NCI-H446 treated with DMSO at 0.1 percent for 48 hours (cell line): ENCODE measurements around the gene ADAMTS16.

ENCODE experiments used
- DNase-seq: peaks from one replicate; lab custom pipeline; 2025; lab: John Stamatoyannopoulos, UW

The ADAMTS16 gene

GRCh38 chr5:5239191-5239590 is 99.1 kb downstream of the ADAMTS16 start:
- DNase-seq = no peak

DNA sequence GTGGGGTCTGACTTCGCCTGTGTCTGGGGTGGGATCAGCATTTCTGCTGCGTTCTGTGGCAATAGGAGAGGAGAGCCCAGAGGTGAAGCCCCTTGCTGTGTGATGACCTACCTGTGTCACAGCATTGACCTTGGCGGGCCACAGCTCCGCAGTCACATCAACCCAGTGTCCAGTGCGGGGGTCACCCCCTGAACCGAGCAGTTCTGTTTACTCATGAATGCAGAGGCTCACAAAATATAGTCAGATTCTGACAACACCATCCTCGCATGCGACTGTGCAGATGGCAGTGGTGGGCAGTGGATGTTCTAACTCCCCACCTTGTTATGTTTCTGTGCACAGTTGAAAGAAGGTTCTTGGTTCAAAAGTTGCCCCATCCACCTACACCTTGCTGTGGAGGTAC is 100.1 kb downstream of the ADAMTS16 start:
- DNase-seq = no peak

DNA sequence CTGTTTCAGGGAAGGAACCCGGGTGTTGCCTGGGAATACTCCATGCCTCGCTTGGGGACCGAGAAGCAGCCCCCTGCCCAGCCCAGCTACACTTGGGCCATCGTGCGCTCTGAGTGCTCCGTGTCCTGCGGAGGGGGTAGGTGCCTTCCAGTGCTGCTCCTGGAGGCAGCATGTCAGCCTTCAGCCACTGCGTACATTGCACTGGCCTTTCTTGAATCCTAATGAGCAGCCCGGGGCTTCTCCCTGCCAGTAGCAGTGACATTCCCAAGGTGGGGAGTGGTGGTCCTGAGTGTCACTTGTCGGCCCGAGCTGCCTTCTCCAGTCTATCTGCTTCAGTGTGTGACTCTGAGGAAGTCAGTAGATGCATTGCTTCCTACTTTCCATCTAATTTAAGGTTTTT is 101.9 kb downstream of the ADAMTS16 start:
- no peak for DNase-seq

- DNase-seq = no peak
Observed at GRCh38 chr5:5246736-5247135, 106.6 kb downstream of the ADAMTS16 start.

- DNase-seq = no peak
Observed at GRCh38 chr5:5250758-5251157, 110.6 kb downstream of the ADAMTS16 start.

GRCh38 chr5:5252106-5252505 is 112.0 kb downstream of the ADAMTS16 start:
- DNase-seq = no peak

DNA sequence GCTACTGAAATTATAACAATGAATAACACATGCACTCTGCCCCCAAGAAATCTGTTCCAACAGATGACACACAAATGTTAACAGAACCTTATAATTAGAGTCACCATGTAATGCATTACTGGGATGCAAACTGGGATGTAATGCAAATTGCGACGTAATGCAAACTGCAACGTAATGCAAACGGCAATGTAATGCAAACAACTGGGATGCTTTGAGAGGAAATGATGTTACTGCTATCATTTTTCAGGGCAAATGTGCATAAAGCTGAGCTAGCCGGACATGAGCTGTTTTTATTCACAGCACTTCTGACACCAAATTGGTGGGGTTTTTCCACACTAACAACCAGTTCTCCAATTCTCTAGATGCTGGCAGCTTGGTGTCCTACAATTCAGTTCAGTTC is 117.2 kb downstream of the ADAMTS16 start:
- DNase-seq = no peak

- no peak for DNase-seq
Observed at GRCh38 chr5:5258564-5258963, 118.4 kb downstream of the ADAMTS16 start.

DNA sequence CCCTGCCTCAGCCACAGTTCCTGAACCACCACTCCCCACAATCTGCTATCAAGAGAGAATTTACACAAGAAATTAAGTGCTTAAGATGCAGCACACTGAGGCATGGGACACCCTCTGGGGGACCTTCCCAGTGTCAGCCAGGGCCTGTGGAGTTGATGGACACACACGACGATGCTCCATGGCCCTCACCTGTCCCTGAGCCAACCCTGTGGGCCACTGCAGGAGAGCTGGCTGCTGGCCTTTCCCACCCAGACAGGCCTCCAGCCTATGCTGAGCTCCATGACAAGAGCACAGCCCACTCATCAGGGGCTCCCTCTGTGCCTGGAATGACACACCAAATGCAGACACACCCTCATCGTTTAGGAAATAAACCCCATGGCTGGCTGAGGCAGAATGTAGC is 124.6 kb downstream of the ADAMTS16 start:
- no peak for DNase-seq

DNA sequence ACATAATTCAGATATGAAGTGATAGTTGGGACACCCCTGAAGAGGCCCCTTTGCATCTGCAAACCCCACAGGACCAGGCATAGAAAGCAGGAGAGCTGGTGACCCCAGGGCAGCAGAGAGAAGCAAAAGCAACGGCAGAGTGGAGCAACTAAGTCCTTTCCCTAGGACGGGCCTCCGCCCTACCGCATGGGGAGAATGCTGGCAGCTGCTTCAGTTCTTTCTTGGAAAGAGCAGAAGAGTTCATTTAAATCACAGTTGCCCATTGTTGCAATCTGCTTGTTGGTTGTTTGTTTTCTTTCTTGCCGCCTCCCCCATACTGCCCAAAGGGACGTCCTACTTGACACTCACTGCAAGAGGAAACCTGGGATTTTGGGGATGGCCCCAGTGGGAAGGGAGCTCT is 126.2 kb downstream of the ADAMTS16 start:
- no peak for DNase-seq

GRCh38 chr5:5270161-5270560 is 130.0 kb downstream of the ADAMTS16 start:
- no peak for DNase-seq

DNA sequence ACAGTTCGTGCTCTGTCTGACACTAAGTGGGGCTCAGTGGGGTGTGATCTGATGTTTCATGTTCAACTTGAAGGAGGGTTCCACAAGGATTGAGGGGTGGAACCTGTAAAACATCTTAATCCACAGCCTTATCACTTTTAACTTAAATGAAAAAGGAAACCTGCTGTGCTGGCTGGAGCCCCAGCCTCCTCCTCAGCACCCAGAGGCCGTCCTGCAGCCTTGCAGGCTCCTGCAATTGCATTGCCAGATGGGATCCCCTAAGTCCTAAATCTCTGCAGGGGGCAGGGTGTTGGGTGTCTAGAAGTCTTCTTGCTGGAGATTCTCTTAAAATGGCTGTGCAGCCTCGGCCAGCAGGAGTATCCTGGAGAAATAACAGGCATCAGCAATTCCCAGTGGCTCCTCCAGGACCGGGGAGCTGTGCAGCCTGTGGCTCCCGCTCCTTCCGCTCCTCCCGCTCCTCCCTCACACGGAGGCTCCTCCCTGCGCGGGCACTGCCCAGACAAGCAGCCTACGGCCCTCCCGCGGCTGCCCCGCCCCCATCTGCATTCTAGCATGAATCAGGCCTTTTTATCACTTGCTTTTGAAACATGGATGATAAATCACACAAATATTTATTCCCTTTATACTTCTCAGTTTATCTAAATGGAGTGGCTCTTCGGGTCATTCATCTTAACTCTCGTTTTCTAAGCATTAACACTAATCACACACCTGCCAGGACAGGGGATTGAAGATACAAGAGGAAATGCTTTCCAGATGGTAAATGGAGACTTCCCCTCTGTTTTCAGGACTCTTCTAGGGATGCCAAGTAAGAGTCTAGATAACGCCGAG is 131.0 kb downstream of the ADAMTS16 start:
- DNase-seq = no peak

GRCh38 chr5:5271786-5272321 is 131.7 kb downstream of the ADAMTS16 start:
- DNase-seq = no peak

DNA sequence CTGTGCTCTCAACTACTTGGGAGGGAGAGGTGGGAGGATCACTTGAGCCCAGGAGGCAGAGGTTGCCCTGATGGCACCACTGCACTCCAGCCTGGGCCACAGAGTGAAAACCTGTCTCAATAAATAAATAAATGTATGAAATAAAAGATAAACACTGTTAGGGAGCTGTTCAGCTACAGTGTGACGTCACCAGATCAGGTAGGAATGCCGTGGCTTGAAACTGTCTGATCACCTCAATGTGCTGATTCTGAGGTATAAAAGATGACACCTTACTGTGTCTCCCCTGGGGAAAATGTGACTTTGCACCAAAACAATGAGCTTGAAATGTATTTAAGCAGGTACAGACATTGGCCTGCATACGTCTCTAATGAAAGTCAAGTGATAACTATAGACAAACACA is 133.3 kb downstream of the ADAMTS16 start:
- DNase-seq = no peak

DNA sequence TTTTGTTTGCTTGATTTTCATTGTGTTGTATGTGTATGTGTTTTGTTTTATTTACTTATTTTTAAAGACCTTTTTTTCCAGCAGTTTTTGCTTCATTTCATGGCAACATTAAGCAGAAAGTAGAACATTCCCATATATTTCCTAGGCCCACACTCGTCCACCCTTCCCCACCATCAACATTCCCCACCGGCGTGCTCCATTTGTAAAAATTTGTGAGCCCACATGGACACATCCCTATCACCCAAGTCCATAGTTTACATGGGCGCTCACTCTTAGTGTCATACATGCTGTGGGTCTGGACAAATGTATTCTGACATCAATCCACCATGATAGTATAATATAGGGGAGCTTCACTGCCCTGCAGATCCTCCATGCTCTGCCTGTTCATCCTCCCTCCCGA is 133.8 kb downstream of the ADAMTS16 start:
- DNase-seq = no peak

DNA sequence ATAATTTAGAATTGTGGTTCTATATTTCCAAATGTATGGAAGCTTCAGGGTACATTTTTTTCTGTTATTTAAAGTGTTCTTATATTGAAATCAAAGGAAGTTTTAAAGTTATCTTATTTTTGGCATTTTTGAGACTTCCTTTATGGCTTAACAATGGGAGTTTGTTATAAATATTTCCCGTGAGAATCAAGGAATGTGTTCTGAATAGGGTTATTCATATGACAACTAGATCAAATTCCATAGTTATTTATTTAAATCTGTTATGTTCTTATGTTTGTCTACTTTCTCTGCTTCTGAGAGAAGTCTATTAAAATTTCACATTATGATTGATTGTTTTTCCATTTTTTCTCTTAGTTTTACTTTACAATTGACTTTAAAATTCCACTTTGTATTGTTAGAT is 135.1 kb downstream of the ADAMTS16 start:
- no peak for DNase-seq

DNA sequence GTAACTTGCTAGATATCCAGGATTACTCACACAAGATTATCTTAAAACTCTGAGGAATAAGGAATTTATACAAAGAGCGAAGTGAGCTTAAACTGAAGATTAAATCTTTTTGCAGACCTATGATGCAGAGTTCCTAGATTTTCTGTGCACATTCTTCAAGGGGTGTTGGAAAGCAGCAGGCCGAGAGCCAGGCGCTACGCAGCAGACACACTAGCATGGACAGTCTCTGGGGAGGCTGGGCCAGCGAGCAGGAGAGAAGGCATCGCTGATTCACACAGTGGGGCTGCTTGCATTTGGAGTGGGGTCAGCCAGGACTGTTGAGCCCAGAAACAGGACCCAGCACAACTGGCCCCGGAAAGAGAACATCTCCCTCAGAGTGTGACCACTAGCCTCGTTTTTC is 136.3 kb downstream of the ADAMTS16 start:
- no peak for DNase-seq

- no peak for DNase-seq
Observed at GRCh38 chr5:5276951-5277517, 136.9 kb downstream of the ADAMTS16 start.

GRCh38 chr5:5278201-5278814 is 138.2 kb downstream of the ADAMTS16 start:
- no peak for DNase-seq

DNA sequence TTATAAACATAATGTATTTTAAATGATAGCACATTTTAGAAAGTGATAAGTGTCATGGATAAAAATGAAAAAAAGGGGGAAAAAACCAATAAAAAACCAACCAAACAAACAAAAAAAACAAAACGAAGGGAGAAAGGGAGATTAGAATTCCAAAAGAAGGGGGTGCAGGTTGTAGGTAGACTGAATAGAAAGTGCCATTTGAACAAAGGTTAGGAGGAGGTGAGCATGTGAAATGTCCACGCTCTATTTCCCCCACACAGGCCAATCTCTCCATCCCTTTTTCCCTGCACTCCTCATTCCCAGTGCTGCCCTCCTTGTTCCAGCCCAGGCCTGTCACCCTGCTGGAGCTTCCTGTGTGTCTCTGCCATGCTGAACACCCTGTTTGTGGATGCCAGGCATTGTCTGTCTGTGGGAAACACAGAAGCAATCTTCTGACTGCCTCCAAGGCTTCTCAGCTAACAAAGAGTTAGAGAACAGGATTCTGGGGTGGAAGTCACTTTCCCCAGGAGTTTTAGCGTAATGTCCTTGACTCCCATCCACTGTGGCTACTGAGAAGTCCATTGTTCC is 138.8 kb downstream of the ADAMTS16 start:
- DNase-seq = no peak

DNA sequence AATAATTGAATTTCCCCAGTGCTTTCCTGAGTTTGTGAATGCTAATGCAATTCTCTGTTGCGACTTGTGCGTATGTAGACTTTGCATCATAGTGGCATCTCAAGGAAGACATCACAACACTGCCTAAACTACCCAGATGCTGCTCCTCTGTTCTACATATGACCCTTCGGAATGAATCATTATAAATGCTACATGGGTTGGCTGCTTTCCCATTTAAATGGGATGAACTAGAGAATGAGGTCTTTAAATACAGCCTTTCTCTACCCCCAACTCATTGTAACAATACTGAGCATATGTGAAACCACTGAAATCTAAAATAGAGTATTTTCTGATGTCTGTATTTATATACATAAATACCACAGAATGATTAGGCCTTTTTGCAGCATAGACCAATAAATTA is 145.8 kb downstream of the ADAMTS16 start:
- DNase-seq = no peak

DNA sequence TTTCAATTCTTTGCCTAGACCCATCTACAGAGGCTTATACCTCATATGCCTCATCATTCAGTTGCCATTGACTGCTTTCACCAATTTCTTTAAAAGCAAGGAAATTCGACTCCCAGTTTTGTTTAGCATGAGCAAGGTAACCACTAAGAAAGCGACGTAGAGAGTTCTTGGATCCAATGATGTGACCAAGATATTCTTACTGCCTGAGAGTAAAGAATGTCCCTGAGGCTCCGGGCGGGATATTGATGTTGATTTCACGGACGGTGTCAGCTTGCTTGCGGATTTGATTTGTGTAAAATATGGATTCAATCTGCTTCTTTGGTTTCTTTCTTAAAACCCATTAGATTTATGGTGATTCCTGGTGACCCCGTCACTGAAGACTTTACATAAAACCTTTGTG is 147.3 kb downstream of the ADAMTS16 start:
- DNase-seq = no peak

DNA sequence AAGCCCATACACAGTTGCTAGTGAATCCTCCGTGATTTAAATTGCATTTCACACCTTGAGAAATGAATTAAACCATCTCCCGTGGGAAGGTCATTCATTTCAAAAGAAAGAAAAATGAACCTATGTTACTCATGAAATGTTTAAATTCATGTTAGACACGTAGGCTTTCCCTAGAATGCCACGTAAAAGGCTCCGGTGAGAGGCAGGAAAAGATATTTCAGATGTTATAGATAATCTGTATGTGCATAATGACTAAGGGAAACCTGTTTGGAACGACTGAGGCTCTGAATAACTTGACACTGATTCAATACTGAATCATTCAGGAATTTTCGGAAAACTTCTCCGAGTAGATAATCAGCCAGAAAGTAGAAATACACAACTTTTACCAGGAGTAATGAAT is 148.1 kb downstream of the ADAMTS16 start:
- no peak for DNase-seq
